Duodenal mucosa (tissue), 2 donors: Measurements from ENCODE around the gene TESK1.
"Not testable (repeated sequence)": the region's sequence is repeated elsewhere in the genome, so short reads cannot be mapped to it uniquely, and the experiment has no call there.

Experiments
- H3K27ac ChIP-seq: one replicate; pipeline ENCODE4 v1.7.0; 2013; ENCODE audit warnings: low read depth, low read length
- H3K27me3 ChIP-seq, 2 donors: one replicate each; pipeline ENCODE4 v1.7.0; 2013; ENCODE audit warnings: low read length in 2 of 2, control low read depth in 1 of 2; ENCODE audit not compliant: insufficient read depth in 2 of 2, control insufficient read depth in 1 of 2
- H3K36me3 ChIP-seq, 2 donors: one replicate each; pipeline ENCODE4 v1.7.0; 2013; ENCODE audit warnings: low read length in 2 of 2, control low read depth in 1 of 2; ENCODE audit not compliant: insufficient read depth in 2 of 2, control insufficient read depth in 1 of 2
- H3K4me1 ChIP-seq, 2 donors: one replicate each; pipeline ENCODE4 v1.7.0; 2013; ENCODE audit warnings: low read length in 2 of 2, control low read depth in 1 of 2; ENCODE audit not compliant: insufficient read depth in 2 of 2, control insufficient read depth in 1 of 2
- H3K4me3 ChIP-seq, 2 donors: one replicate each; pipeline ENCODE4 v1.7.0; 2013; ENCODE audit warnings: low read length in 2 of 2, low read depth in 1 of 2
- H3K9ac ChIP-seq, 2 donors: one replicate each; pipeline ENCODE4 v1.7.0; 2013; ENCODE audit warnings: low read length in 2 of 2, low read depth in 1 of 2
- H3K9me3 ChIP-seq, 2 donors: one replicate each; pipeline ENCODE4 v1.7.0; 2013; ENCODE audit warnings: low read length in 2 of 2, control low read depth in 1 of 2; ENCODE audit not compliant: control insufficient read depth in 1 of 2

Gene TESK1

DNA sequence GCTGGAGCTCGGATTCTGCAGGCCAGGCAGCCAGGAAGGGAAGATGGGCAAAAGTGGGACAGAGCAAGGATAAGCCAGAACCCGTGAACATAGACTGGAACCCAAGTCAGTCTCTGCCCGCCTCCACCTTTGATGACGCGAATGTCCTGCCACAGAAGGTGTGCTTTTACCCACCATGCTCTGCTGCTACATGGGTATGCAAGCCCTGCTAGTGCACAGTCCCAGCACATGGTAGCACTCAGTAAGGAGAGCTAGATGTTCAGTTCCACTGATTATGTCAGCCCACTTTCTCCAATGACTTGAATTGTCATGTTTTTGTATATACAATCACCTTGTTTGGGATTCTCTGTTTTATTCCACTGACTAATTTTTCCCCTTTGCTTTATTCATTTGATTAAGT, 24.5 kb downstream of the TESK1 start:
- H3K4me3 ChIP-seq, result no peak overlapping the region
- no peaks in the 10 kb centered on the region for H3K9me3 ChIP-seq
- no peak overlapping the region for H3K9ac ChIP-seq
- no peak overlapping the region for H3K27ac ChIP-seq
- no peaks in the 10 kb centered on the region for H3K4me1 ChIP-seq
- no peaks in the 10 kb centered on the region for H3K27me3 ChIP-seq
- no peaks in the 10 kb centered on the region for H3K36me3 ChIP-seq

DNA sequence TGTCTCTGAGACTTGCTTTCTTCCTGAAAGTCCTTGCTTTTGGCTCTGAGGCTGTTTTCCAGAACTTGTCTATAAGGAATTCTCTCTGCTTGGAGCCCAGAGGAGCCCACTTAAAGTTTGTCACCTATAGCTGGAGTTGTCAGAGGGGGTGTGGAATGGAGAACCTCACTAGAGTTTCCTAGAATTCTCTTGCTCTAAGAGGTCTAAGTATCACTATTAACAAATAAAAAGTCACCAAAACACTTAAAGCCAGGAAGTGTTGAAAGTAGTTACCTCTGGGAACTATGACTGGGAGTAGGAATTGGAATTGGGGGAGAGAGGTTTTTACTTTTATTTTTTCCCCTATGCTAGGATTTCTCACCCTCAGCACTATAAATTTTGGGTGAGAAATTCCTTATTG, 30.7 kb downstream of the TESK1 start:
- no peaks in the 10 kb centered on the region for H3K36me3 ChIP-seq
- H3K9me3 ChIP-seq, result no peaks in the 10 kb centered on the region
- H3K27me3 ChIP-seq, result no peaks in the 10 kb centered on the region
- no peak overlapping the region for H3K9ac ChIP-seq
- no peaks in the 10 kb centered on the region for H3K4me1 ChIP-seq
- H3K27ac ChIP-seq, result no peak overlapping the region
- no peak overlapping the region for H3K4me3 ChIP-seq

DNA sequence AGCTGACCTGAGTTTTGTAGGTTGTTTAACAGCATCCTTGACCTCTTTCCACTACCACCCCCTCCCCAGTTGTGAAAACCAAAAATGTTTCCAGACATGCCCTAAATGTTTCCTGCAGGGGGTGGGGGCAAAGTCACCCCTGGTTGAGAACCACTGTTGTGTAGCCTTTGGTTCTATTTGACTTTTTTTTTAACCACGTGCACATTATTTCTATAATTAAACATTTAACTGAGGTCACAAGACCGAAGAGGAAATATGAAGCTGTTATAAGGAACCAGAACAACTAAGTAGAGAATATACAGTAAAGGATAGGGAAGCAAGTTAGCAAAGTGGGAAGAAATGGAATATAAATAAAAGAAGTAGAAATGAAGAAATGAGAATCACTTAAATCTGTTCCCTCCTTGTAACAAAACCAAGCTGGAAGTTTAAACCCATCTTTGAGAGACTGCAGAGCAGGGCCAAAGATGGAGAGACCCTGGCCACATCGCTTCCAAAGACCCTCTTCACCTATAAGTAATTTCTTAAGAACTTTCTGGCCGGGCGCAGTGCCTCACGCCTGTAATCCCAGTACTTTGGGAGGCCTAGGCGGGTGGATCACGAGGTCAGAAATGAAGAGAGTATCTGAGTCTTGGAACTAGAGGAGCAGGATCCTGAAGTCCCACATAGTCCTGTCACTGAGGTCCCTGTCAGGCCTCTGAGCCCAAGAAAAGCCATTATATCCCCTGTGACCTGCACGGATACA, 31.2 kb downstream of the TESK1 start:
- H3K27ac ChIP-seq, result no peak overlapping the region
- H3K4me1 ChIP-seq, result no peaks in the 10 kb centered on the region
- no peaks in the 10 kb centered on the region for H3K36me3 ChIP-seq

DNA sequence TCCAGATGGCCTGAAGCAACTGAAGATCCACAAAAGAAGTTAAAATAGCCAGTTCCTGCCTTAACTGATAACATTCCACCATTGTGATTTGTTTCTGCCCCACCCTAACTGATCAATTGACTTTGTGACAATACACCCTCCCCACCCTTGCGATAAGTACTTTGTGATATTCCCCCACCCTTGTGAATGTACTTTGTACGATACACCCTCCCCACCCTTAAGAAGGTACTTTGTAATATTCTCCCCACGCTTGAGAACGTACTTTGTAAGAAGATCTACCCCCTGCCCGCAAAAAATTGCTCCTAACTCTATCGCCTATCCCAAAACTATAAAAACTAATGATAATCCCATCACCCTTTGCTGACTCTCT, 31.8 kb downstream of the TESK1 start:
- H3K27ac ChIP-seq, H3K27me3 ChIP-seq, H3K9ac ChIP-seq, H3K4me3 ChIP-seq, H3K36me3 ChIP-seq, H3K4me1 ChIP-seq, H3K9me3 ChIP-seq: not testable (repeated sequence)

More for the DNA sequence above, 31.2 kb downstream of the TESK1 start:
- Histone ChIP-seq H3K9me3 (no peaks in the 10 kb centered on the region), H3K4me3 (no peak overlapping the region), H3K27me3 (no peaks in the 10 kb centered on the region), H3K9ac (no peak overlapping the region)

DNA sequence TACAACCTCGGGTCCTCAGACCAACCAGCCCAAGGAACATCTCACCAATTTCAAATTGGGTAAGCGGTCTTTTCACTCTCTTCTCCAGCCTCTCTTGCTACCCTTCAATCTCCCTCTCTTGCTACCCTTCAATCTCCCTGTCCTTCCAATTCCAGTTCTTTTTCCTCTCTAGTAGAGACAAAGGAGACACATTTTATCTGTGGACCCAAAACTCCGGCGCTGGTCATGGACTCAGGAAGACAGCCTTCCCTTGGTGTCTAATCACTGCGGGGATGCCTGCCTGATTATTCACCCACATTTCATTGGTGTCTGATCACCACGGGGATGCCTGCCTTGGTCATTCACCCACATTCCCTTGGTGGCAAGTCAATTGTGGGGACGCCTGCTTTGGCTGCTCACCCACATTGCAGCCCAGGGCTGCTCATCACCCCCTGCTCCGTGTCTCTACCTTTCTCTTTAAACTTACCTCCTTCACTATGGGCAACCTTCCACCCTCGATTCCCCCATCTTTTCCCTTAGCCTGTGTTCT, 32.4 kb downstream of the TESK1 start:
- H3K4me1 ChIP-seq, H3K9me3 ChIP-seq, H3K27me3 ChIP-seq, H3K4me3 ChIP-seq, H3K36me3 ChIP-seq, H3K27ac ChIP-seq, H3K9ac ChIP-seq: not testable (repeated sequence)

DNA sequence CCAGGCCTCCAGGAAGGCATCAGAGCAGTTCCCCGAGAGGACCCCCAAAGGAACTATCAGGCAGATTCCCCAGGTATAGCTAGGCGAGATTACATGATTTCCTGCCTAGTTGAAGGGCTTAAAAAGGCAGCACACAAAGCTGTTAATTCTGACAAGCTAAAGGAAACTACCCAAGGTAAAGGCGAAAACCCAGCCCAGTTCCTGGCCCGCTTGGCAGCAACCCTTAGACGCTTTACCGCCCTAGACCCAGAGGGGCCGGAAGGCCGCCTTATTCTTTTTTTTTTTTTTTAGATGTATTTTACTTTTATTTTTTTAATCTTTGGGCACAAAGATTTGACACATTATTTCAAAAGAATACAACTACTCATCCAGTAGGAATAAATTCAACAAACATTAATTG, 33.7 kb downstream of the TESK1 start:
- H3K27me3 ChIP-seq, H3K4me3 ChIP-seq, H3K36me3 ChIP-seq, H3K27ac ChIP-seq, H3K4me1 ChIP-seq, H3K9ac ChIP-seq, H3K9me3 ChIP-seq: not testable (repeated sequence)

DNA sequence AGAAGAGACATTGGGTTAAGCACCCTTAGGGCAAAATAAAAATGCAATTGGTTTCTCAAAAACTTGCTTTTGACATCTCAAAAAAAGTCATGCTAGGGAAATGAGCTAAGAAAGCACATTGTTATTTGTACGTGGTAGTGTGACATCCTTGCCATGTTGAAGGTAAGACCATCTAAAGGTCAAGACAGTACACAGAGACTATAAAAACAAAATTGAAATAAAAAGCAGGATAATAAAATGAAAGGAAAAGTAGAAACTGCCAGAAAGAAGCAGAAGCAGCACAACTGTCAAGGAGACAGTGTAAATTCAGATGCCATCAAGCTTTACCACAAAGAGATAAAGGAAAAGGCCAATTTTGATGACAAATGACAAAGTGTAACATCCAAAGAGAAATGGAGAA, 34.2 kb downstream of the TESK1 start:
- not testable (repeated sequence) for H3K9me3 ChIP-seq, H3K36me3 ChIP-seq, H3K27ac ChIP-seq, H3K4me1 ChIP-seq, H3K4me3 ChIP-seq, H3K9ac ChIP-seq, H3K27me3 ChIP-seq

DNA sequence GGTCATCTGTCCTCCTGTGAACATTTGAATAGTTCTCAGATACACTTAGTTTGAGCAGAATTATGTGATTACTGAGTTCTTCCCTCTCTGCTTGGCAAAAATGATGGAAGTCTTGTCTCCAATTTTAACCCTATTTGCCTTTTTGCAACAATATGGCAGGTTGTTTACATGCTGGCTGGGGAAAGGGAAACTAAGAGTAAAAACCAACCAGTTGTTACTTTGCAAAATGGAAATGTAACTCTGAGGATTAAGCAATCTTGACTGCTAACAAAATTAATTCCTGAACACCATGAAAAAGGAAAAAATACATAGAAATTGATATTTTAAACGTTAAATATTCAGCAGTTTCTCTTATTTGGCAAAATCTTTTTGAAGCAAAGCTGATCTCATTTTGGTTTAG, 34.6 kb downstream of the TESK1 start:
- no peak overlapping the region for H3K9ac ChIP-seq
- H3K27ac ChIP-seq, result peak overlapping the region; percentile 20
- H3K4me1 ChIP-seq, result no peaks in the 10 kb centered on the region

DNA sequence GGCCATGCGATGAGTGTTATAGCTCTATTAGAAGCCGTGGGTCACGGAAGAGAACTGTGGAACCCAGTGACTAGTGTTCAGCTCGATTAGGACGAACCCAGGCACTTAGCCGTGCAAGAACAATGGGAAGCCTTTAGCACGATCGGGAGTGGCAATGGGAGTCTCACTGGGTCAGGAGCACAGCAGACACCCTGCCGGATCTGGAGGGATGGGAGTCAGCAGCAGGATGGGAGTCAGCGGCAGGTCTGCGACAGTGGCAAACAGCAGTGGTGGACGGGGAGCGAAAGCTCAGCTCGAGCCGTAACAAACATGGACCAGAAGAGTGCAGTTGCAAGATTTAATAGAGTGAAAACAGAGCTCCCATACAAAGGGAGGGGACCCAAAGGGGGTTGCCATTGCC, 35.4 kb downstream of the TESK1 start:
- not testable (repeated sequence) for H3K4me3 ChIP-seq, H3K27ac ChIP-seq, H3K27me3 ChIP-seq, H3K4me1 ChIP-seq, H3K36me3 ChIP-seq, H3K9ac ChIP-seq, H3K9me3 ChIP-seq

More for the DNA sequence above, 34.6 kb downstream of the TESK1 start:
- Histone ChIP-seq H3K9me3 (no peaks in the 10 kb centered on the region), H3K4me3 (no peak overlapping the region), H3K36me3 (no peaks in the 10 kb centered on the region), H3K27me3 (no peaks in the 10 kb centered on the region)

DNA sequence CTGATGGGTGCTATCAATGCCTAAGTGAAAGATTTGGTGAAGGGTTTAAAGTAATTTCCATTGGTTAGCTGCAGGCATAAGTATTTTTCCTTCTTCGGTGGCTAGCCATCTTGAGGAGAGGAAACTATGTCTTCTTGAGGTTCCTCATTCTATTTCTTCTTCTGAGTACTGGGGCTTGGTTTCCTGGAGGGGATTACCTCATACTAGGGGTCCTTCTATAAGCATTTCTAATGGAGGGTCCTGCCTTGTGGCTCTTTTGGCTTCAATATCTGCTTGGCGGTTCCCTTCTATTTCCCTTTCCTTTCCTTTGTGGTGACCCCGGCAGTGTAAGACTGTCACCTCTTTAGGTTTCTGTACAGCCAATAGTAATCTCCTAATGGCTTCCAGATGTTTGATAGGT, 36.4 kb downstream of the TESK1 start:
- not testable (repeated sequence) for H3K4me3 ChIP-seq, H3K4me1 ChIP-seq, H3K27ac ChIP-seq, H3K27me3 ChIP-seq, H3K36me3 ChIP-seq, H3K9ac ChIP-seq, H3K9me3 ChIP-seq

DNA sequence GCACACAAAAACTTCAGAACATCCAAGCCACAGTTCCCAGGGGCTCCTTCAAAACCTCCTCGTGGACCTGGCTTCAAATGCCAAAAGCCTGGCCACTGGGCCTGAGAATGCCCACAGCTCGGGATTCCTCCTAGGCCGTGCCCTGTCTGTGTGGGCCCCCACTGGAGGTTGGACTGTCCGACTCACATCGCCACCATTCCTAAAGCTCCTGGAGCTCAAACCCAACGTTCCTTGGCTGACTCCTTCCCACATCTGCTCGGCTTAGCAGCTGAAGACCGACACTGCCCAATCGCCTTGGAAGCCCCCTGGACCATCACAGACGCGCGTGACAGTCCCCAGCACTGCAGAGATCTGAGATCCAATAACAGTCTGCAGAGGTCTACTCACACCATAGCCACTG, 38.0 kb downstream of the TESK1 start:
- no peaks in the 10 kb centered on the region for H3K9me3 ChIP-seq
- H3K27ac ChIP-seq, result no peak overlapping the region
- H3K4me3 ChIP-seq, result no peak overlapping the region
- no peaks in the 10 kb centered on the region for H3K27me3 ChIP-seq
- H3K9ac ChIP-seq, result no peak overlapping the region
- H3K36me3 ChIP-seq, result no peaks in the 10 kb centered on the region
- H3K4me1 ChIP-seq, result peaks cover 4 to 10% of the 10 kb centered on the region in 2 donors
